ENCODE measurements around the gene CENPU.
"Not testable (repeated sequence)": the region's sequence is repeated elsewhere in the genome, so short reads cannot be mapped to it uniquely, and the experiment has no call there.

CENPU gene

GRCh38 chr4:184675018-184675417 lies 58.9 kb downstream of the CENPU start:
- no peak for DNase-seq (ENCODE audit: low read depth, low spot score)
- H3K4me3 ChIP-seq (ENCODE audit: low read length): no peak overlapping the region

GRCh38 chr4:184674011-184674410 lies 59.9 kb downstream of the CENPU start:
- DNase-seq (ENCODE audit: low read depth, low spot score): no peak
- no peak overlapping the region for H3K4me3 ChIP-seq (ENCODE audit: low read length)

- DNase-seq (ENCODE audit: low read depth, low spot score): no peak
- H3K4me3 ChIP-seq (ENCODE audit: low read length): no peak overlapping the region
These were observed 61.2 kb downstream of the CENPU start for GRCh38 chr4:184672741-184673140.

DNA sequence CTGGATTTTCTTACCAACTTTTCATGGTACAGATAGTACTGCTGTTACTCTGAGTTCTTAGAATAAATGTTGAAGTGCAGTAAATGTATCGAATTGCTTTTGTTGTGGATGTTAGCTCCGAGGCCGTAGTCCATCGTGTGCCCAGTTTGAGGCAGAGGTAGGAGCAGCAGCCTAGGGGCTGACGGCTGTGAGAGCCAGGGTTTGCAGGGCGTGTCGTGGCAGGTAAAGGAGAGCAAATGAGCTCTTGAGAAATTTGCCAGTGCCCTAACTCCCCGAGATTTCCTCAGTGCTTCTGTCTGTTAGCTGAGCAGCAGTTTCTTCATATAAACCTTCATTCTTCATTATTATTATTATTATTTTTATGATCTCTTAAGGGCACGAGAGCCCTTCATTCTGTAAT lies 62.8 kb downstream of the CENPU start:
- DNase-seq (ENCODE audit: low read depth, low spot score): no peak
- H3K4me3 ChIP-seq (ENCODE audit: low read length): no peak overlapping the region

DNA sequence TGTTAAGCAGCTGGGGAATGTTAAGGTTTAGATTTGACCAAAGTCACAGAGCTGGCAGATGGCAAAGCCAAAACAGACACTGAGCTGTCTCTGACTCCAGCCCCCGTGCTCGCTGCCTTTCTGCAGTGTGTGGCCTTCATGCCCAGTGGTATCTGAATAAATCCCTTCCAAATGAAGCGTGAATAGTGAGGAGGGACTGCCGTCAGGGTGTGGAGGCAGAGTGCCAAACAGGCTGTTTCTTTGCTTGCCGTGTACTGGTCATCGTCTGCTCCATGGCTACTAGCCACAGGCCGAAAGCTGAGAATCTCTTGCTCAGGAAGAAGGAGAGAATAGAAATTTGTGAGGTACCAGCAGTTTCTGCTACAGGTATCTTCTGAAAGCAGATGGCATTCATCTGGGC lies 64.6 kb downstream of the CENPU start:
- DNase-seq (ENCODE audit: low read depth, low spot score): no peak
- no peak overlapping the region for H3K4me3 ChIP-seq (ENCODE audit: low read length)

DNA sequence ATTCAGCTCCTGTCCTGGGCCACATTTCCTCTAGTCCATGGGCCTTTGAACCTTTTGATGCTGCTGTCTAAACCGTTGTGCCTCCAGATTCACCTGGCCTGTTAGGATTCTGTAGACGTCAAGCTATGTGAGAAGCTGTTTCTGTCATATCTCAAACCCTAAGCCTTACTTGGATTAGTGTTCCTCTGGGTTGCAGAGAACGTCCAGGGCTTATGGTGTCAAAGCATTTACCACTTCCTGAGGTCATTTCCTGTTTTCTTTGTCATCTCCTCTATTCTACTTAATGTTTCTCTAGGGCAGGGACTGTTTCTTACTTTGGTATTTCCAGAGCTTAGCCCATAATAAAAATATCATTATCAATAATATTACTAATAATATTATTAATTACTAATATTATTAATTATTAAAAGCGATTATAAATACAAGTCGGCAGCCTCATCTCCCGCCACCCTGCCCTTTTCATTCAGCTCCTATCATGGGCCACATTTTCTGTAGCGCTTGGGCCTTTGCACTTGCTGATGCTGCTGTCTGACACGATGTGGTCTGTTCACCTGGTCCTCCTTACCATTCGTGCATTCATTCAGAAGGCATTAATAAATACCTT lies 65.3 kb downstream of the CENPU start:
- no peak for DNase-seq (ENCODE audit: low read depth, low spot score)
- H3K4me3 ChIP-seq (ENCODE audit: low read length): no peak overlapping the region

- H3K4me3 ChIP-seq (ENCODE audit: low read length): no peak overlapping the region
- DNase-seq (ENCODE audit: low read depth, low spot score): no peak
These were observed 65.8 kb downstream of the CENPU start for GRCh38 chr4:184668096-184668495.

GRCh38 chr4:184666670-184667069 lies 67.2 kb downstream of the CENPU start:
- DNase-seq (ENCODE audit: low read depth, low spot score): no peak
- no peak overlapping the region for H3K4me3 ChIP-seq (ENCODE audit: low read length)

- no peak overlapping the region for H3K4me3 ChIP-seq (ENCODE audit: low read length)
- no peak for DNase-seq (ENCODE audit: low read depth, low spot score)
These were observed 69.3 kb downstream of the CENPU start for GRCh38 chr4:184664445-184665210.

- no peak overlapping the region for H3K4me3 ChIP-seq (ENCODE audit: low read length)
- no peak for DNase-seq (ENCODE audit: low read depth, low spot score)
These were observed 71.7 kb downstream of the CENPU start for GRCh38 chr4:184662236-184662635.

DNA sequence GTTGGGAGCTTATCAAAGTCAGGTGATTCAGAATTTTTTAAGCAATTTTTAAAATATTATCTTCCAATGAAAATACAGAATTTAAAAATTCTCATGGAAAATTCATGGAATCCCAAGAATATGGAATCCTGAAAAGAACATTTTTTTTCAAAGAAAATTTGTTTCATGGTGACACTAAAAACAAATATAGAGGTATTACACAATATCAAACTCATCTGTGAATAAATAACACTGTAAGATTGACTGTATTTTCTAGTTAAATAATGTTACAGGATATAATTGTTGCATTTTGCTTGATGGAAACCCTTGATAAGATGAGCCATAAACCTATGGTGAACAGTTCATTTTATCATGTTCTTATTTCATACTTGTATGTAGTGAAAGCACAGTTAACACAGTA lies 72.9 kb downstream of the CENPU start:
- no peak for DNase-seq (ENCODE audit: low read depth, low spot score)
- no peak overlapping the region for H3K4me3 ChIP-seq (ENCODE audit: low read length)

- not testable (repeated sequence) for H3K4me3 ChIP-seq (ENCODE audit: low read length); DNase-seq (ENCODE audit: low read depth, low spot score)
These were observed 76.1 kb downstream of the CENPU start for GRCh38 chr4:184657820-184658219.

DNA sequence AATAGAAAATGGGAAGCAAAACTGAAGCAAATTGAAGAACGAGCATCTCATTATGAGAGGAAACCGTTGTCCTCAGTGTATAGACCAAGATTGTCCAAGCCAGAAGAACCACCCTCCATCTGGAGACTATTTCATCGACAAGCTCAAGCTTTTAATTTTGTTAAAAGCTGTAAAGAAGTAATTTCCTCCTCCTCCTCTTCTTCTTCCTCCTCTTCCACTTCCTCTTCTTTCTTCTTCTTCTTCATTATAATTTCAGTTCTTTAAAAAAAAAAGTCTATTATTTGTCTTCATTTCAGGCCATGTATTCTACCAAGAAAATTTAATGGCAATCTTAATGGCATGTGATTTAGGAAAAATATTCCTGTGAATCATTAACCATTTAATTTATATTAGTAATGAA lies 76.8 kb downstream of the CENPU start:
- DNase-seq (ENCODE audit: low read depth, low spot score): no peak
- H3K4me3 ChIP-seq (ENCODE audit: low read length): no peak overlapping the region

DNA sequence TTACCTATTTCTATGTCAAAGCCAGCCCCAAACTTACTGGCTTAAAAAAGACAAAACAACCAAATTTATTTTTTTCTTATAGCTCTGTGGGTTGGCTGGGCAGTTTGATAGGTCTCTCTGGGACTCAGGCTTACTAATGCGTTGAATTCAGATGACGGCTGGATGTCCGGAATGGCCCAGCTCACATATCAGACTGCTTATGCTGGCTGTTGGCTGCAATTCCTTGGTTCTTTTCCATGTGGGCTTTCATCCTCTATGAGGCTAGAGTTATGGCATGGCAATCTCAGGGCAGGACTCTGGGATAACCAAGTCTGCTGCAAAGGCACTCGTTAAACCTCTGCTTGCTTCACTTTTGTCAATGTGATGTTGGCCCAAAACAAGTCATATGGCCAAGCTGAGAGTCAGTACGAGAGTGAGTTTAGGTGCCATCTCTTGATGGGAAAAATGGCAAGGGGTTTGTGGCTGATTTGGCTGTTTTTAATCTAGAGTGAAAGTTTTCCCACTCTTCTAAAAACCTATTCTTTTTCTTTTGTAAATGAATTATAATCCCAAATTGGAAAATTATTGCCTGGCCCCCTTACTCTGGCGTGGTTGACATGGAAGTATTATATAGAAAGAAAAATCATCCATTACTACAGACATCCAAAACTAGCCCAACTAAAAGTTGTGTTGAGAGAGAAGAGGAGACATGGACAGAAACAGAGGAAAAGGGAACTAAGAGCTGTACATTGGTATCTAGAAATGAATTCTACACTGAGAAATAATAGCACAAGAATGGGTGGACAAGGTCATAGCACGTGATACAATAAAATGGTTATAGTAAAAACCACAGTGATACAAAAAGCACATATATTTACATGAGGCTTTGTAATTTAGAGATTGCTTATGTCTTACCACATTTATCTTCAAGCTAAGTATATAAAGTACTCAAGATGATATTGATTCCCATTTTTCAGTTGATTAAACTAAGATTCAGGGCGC lies 77.7 kb downstream of the CENPU start:
- no peak overlapping the region for H3K4me3 ChIP-seq (ENCODE audit: low read length)
- DNase-seq (ENCODE audit: low read depth, low spot score): no peak

DNA sequence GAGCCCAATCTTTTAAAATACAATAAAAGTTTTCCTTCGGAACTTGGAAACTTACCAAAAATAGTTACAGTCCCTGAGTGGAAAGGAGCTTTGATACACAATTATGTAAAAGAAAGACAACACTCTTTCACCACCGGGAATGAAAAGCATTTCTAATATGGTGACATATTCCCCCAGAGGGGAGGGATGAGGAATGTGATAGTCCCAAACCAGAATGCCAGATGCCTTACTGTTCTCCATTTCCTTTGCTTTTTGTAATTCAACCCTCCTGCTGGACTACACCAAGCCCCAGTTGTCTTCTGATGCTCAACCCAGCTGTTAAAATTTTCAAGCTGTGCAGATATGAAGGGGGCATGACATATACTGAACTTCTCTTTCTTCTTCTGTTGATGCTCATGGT lies 80.2 kb downstream of the CENPU start:
- DNase-seq (ENCODE audit: low read depth, low spot score): no peak

GRCh38 chr4:184652681-184653080 lies 81.2 kb downstream of the CENPU start:
- DNase-seq (ENCODE audit: low read depth, low spot score); H3K4me3 ChIP-seq (ENCODE audit: low read length): not testable (repeated sequence)

More for the DNA sequence above, 80.2 kb downstream of the CENPU start:
- H3K4me3 ChIP-seq (ENCODE audit: low read length): no peak overlapping the region

DNA sequence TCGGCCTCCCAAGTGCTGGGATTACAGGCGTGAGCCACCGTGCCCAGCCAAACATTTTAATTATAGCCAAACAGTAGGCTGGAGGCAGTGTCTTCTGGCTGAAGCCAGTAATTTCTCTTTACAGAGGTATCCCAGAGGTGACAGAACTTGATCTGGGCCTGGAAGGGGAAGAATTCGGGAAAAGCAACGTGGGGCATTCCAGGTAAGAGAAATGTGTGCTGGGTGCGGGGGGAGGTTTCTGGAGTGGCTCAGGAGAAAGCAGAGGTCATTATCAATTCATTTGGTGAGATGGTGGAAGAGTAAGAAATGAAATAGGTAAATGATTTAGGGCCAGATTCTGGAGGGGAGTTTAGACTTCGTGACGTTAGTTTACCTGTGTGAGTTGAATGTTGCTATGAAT lies 82.0 kb downstream of the CENPU start:
- no peak for DNase-seq (ENCODE audit: low read depth, low spot score)
- H3K4me3 ChIP-seq (ENCODE audit: low read length): no peak overlapping the region

- no peak for DNase-seq (ENCODE audit: low read depth, low spot score)
These were observed 83.7 kb downstream of the CENPU start for GRCh38 chr4:184649971-184650855.

More at GRCh38 chr4:184649971-184650855, 83.7 kb downstream of the CENPU start:
- peak overlapping the region; percentile 96 for H3K4me3 ChIP-seq (ENCODE audit: low read length)
